Right atrium auricular region (tissue), 2 donors: ENCODE data around the gene TCL1A. TPM values are rescaled to one million over a fixed set of nuclear protein-coding genes. Genes with fewer than 3 reads are reported as not detected.

Experiments
- DNase-seq: peaks from one replicate; pipeline ENCODE4 v3.0.0-alpha.2; 2019; ENCODE audit warnings: low spot score
- H3K27ac ChIP-seq, 2 donors: fragments of 200-600 bp; sonication (generic); 1 replicate in 1 of 2; 2 replicates in 1 of 2; pipeline ENCODE4 v1.5.1; 2016 to 2019
- H3K27me3 ChIP-seq, 2 donors: fragments of 200-600 bp; sonication (generic); one replicate each; pipeline versions ENCODE4 v1.5.1 to v1.6.0; 2017 to 2019
- H3K36me3 ChIP-seq: fragments of 200-600 bp; sonication (generic); one replicate; pipeline ENCODE4 v1.5.1; 2016
- H3K4me1 ChIP-seq, 2 donors: fragments of 200-600 bp; sonication (generic); one replicate each; pipeline versions ENCODE4 v1.5.1 to v1.6.0; 2017 to 2019
- H3K4me3 ChIP-seq, 2 donors: fragments of 200-600 bp; sonication (generic); 1 replicate in 1 of 2; 2 replicates in 1 of 2; pipeline ENCODE4 v1.5.1; 2017 to 2019; ENCODE audit warnings: mild to moderate bottlenecking in 1 of 2, moderate library complexity in 1 of 2
- H3K9me3 ChIP-seq, 2 donors: fragments of 200-600 bp; sonication (generic); one replicate each; pipeline ENCODE4 v1.5.1; 2019
- total RNA-seq, 2 donors: library from RNA; depleted of rRNA; stranded (reverse); fragments of >200 nt; gene quantifications; one replicate each; pipeline ENCODE4 v1.1.0, GENCODE V29; 2016
- TF ChIP-seq, protein P1 (sequence below), 2 donors: fragments of 200-600 bp; sonication (generic); IDR thresholded peaks; one replicate each; pipeline ENCODE4 v1.5.1; 2019; ENCODE audit warnings: antibody characterized with exemption in 2 of 2

The TCL1A gene
- total RNA-seq, 2 donors from 2014 or later, result 0.71 TPM; not detected in 1

DNA sequence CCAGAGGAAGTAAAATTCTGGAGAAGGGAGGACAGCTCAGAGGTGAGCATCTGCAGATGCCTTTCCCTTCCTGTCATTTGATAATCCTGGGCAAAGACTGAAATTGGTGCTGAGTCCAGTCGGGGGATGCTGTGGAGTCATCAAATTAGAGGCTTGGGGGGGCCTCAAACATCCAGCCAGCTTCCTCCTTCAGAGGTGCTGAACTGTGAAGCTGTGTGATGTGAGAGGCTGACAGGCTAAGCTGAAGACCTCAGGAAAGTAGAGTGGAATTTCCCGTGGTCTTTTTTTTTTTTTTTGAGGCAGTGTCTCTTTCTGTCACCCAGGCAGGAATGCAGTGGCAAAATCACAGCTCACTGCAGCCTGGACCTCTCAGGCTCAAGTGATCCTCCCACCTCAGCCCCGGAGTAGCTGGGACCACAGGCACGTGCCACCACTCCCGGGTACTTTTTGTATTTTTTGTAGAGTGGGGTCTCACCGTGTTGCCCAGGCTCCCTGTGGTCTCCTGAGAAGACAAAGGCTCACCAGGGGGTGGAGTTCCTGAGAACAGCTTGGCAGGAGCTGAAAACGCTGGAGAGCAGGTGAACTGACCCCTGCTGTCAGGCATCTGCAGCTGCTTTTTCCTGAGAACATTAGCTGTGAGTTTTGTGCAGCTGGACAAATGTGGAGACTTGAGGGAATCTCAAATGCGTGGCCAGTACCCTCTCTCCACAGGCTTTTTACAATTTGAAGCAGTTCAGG is 33.8 kb downstream of the TCL1A start:
- Histone ChIP-seq H3K4me1 (no peaks in the 10 kb centered on the region), H3K27me3 (no peaks in the 10 kb centered on the region), H3K36me3 (no peaks in the 10 kb centered on the region), H3K27ac (no peak overlapping the region), H3K9me3 (peaks cover 0 to 9% of the 10 kb centered on the region in 2 donors), H3K4me3 (no peak overlapping the region)
- DNase-seq, result no peak
- TF ChIP-seq, protein P1, sequence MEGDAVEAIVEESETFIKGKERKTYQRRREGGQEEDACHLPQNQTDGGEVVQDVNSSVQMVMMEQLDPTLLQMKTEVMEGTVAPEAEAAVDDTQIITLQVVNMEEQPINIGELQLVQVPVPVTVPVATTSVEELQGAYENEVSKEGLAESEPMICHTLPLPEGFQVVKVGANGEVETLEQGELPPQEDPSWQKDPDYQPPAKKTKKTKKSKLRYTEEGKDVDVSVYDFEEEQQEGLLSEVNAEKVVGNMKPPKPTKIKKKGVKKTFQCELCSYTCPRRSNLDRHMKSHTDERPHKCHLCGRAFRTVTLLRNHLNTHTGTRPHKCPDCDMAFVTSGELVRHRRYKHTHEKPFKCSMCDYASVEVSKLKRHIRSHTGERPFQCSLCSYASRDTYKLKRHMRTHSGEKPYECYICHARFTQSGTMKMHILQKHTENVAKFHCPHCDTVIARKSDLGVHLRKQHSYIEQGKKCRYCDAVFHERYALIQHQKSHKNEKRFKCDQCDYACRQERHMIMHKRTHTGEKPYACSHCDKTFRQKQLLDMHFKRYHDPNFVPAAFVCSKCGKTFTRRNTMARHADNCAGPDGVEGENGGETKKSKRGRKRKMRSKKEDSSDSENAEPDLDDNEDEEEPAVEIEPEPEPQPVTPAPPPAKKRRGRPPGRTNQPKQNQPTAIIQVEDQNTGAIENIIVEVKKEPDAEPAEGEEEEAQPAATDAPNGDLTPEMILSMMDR (IDR thresholded peaks at IDR 0.05), result no peak

DNA sequence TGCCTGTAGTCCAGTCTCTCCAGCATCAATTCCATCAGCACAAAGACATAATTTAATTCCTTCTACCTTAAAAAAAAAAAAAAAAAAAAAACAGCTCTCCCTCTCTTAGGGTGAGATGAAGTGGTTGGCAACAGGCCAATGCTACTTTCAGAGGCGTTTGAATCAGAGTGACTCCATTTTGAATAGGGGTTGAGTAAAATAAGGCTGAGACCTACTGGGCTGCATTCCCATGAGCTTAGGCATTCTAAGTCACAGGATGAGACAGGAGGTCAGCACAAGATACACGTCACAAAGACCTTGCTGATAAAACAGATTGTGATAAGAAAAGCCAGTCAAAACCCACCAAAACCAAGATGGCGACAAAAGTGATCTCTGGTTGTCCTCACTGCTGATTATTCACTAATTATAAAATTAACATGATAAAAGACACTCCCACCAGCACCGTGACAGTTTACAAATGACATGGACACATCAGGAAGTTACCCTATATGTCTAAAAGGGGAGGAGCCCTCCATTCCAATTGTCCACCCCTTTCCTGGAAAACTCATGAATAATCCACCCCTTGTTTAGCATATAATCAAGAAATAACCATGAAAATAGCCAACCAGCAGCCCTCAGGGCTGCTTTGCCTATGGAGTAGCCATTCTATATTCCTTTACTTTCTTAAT is 34.6 kb downstream of the TCL1A start:
- no peaks in the 10 kb centered on the region for H3K4me1 ChIP-seq
- no peak overlapping the region for H3K27ac ChIP-seq
- TF ChIP-seq, protein P1 (IDR thresholded peaks at IDR 0.05), result no peak
- H3K27me3 ChIP-seq, result no peaks in the 10 kb centered on the region
- no peaks in the 10 kb centered on the region for H3K36me3 ChIP-seq
- peaks cover 0 to 9% of the 10 kb centered on the region in 2 donors for H3K9me3 ChIP-seq
- no peak for DNase-seq
- H3K4me3 ChIP-seq, result no peak overlapping the region

DNA sequence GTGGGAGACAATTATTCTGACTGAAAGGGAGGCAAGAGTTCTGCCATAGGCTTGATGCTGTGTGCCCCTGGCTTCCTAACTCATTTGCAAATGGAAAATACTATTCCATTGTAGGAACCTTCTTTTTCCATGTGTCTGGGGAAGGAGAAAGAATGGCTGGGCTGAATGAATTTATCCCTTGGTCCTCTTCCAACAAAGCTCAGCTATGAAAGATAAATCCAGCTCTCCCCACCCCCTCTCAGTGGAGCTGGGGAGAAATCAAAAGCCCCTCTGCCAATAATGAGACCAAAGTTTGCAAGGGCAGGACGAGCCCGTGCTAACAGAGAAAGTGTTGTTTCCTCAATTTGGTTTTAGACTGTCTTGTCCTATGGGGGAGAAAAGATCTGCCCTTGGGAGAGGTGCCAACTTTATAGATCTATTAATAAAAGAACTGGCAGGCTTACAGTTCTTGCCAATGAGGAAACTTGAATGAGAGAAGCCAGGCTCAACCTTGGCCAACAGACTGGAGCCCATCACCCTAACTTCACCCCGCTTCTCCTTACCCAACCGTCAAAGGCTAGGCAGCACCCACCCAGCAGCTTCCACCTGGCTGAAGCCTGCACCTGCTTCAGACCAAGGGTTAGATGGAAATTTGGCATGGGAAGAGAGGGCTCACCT is 36.6 kb downstream of the TCL1A start:
- Histone ChIP-seq H3K27me3 (no peaks in the 10 kb centered on the region), H3K36me3 (no peaks in the 10 kb centered on the region), H3K9me3 (peaks cover 0 to 9% of the 10 kb centered on the region in 2 donors), H3K27ac (no peak overlapping the region), H3K4me1 (no peaks in the 10 kb centered on the region), H3K4me3 (no peak overlapping the region)
- TF ChIP-seq, protein P1 (IDR thresholded peaks at IDR 0.05), result no peak
- no peak for DNase-seq

DNA sequence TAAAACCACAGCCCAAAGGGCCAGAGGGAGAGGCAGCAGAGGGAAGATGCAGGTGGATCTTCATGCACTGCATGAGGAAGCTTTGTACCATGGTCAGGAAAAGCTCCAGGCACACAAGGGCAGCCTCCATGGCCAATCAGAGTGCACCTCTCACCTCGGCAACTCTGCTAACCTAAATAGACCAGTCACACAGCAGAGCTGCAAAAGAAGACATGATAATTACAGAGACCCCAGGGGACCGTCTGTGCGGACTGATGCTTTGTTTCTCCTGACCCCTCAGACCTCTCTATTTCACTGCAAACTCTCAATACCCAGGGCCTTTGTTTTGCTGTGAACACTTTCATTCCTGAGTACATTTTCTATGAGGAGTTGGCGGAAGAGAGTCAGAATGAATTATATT is 38.4 kb downstream of the TCL1A start:
- DNase-seq, result no peak
- Histone ChIP-seq H3K9me3 (peaks cover 0 to 9% of the 10 kb centered on the region in 2 donors), H3K27me3 (no peaks in the 10 kb centered on the region), H3K4me3 (no peak overlapping the region), H3K27ac (no peak overlapping the region), H3K4me1 (no peaks in the 10 kb centered on the region), H3K36me3 (no peaks in the 10 kb centered on the region)
- TF ChIP-seq, protein P1 (IDR thresholded peaks at IDR 0.05), result no peak

DNA sequence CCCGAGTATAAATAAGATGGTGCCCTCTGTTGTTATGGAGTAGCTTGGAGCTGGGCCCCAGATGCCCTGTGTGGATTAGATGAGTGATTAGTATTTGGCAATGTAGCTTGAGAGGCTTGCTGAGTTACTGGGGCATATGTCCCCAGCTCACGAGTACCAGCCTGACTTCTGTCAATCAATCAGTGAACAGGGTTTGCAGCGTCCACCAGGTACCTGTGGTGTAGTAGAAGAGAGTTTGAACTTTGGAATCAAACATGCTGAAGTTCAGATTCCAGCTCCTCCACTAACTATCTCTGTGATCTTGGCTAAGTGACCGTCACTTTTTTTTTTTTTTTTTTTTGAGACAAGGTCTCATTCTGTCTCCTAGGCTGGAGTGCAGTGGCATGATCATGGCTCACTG is 39.3 kb downstream of the TCL1A start:
- H3K4me1 ChIP-seq, result no peaks in the 10 kb centered on the region
- TF ChIP-seq, protein P1 (IDR thresholded peaks at IDR 0.05), result no peak
- H3K36me3 ChIP-seq, result no peaks in the 10 kb centered on the region
- no peaks in the 10 kb centered on the region for H3K27me3 ChIP-seq
- peaks cover 0 to 9% of the 10 kb centered on the region in 2 donors for H3K9me3 ChIP-seq
- no peak for DNase-seq
- no peak overlapping the region for H3K4me3 ChIP-seq
- no peak overlapping the region for H3K27ac ChIP-seq
